ENCODE results near the gene RNASE7.
A peak's percentile ranks its signal among the peaks of the same experiment; 100 is the strongest.
"Not testable (repeated sequence)": the region's sequence is repeated elsewhere in the genome, so short reads cannot be mapped to it uniquely, and the experiment has no call there.

RNASE7 gene

DNA sequence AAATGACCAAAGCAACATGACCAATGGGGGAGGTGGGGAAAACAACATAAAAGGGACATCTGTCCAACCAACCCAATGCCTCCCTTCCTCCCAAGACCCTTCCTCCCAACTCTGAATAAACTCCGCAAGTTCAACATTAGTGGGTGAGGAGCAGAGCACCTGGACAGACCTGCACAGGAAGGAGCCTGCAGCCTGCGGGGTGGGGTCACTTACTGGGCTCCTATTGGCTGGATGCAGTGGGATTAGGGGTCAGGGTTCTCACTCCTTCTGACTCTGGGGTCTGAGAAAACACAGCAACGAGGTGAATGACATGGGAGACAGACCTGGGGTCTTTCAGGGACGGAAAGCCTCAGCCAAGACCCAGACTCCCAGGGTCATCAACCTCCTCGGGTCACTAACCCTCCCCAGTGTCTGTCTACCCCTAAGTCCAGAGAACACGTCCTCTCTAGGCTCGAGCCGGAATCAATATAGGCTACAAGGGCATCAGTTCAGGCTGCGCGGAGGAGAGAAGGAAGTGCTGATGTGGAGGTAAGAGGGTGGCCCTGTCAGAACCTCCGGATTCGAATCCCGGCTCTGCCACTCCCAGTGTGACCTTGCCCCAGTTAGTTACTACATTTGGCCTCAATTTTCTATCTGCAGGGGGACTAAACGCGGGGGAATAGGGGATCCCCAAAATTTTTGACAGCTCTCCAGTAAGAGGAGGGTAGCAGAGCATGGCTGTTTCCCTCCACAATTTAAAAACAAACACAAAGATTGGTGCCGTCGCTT is 18.2 kb upstream of the RNASE7 start:
- DNase-seq = no peak

DNA sequence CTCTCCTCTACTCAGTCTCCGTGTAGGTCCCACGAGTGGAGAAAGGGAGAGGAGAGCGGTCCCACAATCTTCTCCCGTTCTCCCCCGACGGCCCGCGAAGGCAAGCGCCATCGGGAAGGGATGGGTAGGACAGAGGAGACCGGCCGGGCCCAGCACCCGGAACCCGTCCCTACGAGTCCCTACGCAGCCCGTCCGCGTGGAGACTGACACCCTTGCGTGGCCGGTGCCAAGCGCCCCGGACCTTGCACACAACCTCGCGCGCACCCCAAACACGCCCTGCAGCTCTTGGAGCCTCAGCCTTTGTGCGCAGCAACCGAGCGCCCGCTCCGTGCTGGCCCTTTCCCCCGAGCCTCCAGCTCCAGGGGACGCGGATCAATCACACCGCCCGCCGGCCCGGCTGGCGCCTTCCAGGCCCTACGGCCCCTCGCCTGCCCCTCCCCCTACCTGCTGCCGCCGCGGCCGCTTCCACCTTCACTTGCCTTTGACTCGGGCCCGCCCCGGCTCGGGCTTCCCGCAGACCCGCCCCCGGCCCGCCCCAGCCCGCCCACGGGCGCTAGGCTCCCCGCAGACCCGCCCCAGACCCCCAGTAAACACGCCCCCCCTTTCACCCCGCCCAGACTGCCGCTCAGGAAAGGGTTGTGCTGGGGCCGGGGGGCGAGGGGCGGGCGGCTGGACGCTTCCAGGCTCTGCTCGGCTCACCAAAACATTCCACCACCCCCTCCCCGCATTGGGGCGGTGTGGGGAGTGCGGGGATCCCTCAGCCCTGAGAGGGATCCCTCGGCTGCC is 17.4 kb upstream of the RNASE7 start, which contains the start of gene NDRG2:
Gene NDRG2 (minus strand): TSS at position 477 of the 786 bp plus-strand sequence. CDS start 1,746 bp downstream, outside the sequence.
- peak; percentile 89 for DNase-seq

DNA sequence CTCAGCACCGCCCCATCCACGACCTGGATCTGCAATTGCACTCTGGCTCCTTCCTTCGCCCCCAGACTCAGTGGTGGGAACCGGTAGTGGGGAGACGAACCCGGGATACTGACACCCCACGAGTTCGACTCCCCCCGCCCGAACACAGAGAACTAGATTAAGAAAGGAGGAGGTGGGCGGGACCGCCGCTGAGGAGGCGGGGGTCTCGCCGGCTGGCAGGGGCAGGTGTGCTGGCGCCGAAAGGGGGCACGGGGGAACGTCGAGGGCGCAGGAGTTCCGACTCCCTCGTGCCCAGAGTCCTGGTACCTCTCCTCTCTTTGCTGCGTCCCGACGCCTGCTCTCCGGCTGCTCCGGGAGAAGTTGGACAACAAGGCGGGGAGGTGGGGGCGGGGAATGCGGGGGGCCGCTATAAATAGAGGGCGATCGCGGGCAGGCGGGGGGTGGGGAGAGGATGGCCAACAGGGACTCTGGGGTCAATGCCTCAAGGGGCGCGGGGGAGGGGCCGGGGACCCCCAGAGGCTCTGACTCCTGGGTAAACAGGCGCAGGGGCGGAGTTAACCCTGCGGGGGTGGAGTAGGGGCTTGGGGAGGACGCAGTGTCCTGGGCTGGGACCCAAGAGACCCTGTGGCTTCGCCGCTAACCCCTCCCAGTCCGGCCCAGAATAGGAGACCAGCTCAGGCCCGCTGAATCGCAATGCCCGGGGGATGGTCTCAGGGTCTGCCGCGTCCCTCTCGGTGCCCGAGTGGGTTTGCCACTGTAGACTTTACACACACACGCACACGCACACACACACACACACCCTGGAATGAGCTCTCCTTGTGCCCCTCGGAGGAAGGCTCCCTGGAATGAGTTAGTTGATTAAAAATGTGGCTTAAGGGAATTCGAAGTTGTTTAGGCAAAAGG is 16.5 kb upstream of the RNASE7 start:
- no peak for DNase-seq

DNA sequence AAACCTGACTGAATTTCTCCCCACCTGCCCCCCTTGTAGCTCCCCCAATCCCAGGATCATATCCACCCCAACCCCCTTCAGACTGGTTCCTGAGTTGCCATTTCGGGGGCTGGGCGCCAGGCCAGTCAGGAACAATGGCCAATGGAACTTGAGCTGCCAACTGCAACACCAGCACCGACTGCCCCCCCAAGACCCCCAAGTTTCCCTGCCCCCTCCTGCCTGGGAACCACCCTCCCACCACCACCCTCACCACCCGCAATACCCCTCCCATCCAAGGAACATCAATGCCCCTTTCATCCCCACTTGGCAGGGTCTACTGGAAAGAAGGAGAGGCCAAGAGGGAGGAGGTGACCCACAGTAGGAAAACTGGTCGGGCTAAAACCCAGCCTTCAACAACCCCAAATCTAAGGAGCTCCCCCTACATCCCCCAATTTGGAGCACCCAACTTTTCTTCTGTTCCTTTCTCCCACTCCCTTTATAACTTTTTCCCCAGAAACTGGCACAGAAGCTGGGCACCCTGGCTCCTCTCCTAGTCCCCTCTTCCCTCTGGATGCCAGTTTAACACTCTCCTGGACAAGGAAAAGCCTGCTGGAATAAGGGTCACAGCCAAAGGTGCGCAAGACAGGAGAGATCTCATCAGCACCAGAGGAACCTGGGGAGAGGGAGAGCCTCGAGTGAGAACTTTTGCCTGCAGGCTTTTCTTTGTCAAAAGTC is 15.7 kb upstream of the RNASE7 start:
- DNase-seq = no peak

DNA sequence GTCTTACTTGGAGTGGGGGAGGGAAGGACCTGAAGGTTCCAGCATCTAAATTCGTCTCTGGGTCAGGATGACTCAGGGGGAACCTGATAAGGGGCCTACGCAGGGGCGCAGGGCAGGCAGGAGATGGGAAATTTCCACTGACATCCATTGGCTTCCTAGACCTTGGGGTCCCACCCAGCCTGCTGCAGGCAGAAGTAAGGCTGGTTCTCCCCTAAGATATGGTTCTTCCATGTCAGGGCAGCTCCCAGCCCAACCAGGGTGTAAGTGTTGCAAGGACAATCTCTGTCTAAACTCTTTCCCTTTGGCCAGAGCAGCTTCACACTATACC is 15.2 kb upstream of the RNASE7 start:
- DNase-seq = no peak

DNA sequence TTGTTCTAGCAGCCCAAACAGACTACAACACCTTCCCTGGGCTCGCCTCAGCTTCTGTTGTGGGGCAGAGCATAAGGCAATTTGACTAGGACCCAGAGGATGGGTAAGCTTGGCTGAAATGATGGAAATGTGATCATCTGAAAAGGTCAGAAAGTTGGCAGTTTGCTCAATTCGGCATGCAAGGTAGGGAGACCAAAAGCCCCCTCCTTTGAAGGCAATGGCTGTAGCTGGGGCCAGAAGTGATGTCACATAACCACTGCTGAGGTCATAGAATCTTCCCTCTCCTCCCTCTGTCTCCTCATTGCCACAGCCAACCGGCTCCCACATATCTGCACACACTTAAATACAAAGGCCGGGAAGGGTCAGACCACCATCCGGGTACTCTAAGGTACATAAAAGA is 12.2 kb upstream of the RNASE7 start, which contains the start of gene TPPP2:
Gene TPPP2 (plus strand): TSS at position 301 of the 400 bp plus-strand sequence. CDS start 365 bp downstream, outside the sequence.
- DNase-seq = no peak

DNA sequence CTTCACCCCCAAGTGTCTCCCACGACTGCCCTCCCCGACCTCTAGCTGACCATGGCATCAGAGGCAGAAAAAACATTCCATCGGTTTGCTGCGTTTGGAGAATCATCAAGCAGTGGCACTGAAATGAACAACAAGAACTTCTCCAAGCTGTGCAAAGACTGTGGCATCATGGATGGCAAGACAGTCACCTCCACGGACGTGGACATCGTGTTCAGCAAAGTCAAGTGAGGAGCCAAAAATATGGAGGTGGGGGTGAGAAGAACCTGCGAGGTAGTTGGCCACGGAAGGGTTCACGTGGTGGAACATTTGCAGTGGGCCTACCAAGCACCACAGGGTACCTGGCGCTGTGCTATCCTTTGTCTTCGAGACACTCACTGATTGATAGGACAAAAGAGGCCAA is 11.6 kb upstream of the RNASE7 start:
- DNase-seq = no peak

DNA sequence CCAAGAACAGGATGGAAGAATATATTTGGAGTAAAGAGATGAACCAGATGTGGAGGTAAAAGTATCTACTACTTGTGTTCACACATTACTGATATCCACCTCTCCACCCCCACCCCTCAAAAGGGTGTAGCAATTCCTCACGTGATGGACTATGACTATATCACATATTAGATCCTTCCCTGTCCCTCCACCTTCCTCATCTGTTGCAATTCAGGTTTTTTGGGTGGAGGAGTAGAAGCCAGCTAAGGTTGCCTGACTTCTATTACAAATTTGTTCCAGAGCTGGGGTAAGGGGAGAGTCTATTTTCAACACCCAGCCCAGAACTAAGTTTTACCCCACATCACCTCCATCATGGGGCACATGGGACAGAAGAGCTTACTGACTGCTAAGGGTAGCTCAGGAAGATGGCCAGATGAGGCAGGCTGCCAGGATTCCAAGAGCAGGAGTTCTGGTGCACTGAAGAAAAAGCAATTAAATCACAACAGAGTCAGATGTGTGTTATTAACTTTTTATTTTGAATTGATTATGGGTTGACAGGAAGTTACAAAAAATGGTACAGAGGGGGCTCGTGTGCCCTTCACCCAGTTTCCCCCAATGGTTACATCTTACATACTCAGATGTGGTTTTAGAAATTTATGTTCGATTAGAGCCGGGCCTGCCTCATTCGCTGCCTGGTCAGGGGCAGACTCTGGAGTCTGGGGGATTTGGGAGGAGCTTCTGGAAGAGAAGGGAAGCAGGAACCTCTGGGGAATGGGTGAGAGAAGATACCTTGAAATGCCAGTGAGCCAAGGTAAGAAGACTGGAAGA is 9.6 kb upstream of the RNASE7 start:
- no peak for DNase-seq

DNA sequence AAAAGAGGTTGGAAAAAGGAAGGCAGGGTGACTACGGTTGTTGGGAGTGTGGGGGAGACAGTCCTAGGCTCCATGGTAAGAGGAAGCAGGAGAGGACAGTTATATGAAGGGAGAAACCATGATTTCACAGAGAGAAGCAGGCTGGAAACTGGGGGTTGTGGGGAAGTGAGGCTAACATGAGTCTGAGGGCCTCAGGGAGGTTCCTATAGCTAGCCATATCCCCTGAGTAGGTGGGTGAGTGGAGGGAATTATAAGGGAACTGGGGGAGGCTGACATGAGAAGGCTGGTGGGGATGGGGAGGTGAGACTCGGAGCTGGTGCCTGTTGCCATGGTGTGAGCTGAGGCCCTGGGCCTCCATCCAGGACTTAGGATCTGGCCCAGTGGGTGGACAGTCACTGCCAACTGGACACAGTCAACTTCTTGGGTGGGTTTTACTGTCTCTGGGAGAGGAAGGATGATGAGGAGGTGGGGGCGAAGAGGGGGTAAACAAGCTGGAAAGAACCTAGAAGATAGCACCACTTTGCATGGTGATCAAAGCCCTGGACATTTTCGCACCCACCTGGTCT is 8.9 kb upstream of the RNASE7 start:
- DNase-seq = no peak

DNA sequence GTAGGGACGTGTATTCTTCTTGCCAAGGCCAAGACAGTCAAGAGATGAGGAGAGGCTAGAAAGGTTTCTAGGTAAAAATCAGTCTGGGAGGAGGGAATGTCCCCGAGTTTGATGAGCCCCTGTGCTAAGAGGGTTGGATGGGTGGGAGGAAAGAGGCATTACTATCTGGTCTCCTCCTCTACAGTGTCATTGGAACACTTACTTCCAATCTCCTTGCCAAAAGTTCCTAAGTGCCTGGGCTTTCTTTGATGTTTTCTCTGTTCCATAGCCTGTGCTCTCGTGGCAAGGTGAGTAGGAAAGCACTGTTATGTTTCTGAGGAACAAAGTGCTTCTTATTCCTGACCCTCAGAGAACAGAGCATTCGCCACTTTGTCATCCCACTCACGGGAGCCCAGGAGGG is 7.5 kb upstream of the RNASE7 start, which contains the start of gene RNASE13:
Gene RNASE13 (minus strand): TSS at position 101 of the 400 bp plus-strand sequence. CDS start 519 bp downstream, outside the sequence.
- DNase-seq = no peak

DNA sequence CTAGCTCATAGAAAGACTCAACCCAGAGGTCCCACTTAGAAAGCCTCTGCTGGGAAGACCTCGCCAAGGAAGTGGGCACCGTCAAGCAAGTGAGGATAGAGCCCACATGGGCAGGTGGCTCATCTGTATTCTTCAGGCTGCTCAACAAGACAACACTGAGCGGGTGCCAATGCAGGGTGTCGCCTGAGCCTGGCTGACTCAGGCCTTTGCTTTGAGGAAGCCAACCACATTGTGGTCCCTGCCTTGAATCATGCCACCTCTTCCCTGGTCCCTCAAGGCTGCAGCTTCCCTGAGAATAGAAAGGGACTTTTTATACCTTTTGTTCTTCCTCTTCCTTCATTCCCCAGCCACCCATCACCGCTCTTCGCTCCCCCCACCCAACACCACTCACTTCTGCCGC is 5.4 kb upstream of the RNASE7 start:
- no peak for DNase-seq

DNA sequence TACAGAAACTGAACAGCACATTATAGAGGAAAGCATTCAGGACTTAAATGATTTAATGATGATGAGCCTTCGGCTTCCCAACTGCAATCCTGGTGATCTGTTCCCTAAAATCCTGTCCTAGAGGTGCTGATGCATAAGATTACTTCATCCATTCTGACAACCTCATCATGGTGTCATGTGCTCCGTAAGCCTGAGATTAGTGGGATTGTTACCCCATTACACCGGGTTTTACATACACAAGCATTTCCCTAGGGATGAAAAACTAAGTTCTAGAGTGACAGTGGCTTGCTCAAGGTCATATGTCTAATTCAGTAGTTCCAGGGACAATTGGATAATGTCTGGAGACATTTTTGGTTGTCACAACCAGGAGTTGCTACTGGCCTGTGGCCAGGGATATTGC is 5.0 kb upstream of the RNASE7 start:
- DNase-seq = no peak

DNA sequence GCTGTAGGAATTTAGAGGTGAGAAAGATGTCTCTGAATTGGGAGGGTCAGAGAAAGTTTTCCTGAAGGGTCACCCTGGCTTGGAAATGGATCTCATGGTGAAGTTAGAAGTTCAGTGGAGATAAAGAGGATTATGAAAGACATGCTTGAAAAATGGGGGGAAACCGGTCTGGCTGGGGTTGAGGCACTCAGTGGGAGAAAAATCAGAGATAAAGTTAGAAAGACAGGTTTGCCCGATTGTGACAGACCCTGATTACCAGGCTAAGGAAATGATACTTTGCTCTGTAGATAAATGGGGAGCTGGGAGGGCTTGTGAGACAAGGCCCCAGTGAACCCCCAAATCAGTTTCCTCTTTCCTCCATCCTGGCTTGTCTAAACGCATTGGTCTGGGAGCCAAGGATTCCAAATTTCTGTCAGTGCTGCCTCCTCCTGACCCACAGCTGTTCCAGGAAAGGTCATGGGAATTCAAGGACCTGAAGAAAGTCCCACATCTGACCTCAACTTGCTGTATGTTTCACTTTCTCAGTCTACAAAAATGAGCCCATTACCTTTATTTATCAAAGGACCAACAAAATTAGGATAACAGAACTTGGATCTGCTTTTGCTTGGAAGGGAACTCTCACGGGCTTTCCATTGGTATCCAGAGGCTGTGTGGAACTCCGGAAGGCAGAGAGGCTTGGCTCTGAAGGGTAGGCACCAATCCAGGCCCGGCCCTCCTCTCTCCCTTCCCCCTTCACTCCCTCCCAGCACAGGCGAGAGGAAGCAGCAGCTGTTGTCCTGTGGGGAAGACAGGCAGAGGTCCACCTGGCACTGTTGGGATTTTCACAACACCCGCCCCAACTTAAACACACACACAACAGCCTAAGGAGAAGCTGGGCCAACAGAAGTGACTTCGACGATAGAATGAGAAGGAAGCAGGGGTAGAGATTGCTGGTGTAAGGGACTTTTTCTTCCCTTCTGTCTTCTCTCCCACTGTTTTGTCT is 3.4 kb upstream of the RNASE7 start:
- peak; percentile 57 for DNase-seq

DNA sequence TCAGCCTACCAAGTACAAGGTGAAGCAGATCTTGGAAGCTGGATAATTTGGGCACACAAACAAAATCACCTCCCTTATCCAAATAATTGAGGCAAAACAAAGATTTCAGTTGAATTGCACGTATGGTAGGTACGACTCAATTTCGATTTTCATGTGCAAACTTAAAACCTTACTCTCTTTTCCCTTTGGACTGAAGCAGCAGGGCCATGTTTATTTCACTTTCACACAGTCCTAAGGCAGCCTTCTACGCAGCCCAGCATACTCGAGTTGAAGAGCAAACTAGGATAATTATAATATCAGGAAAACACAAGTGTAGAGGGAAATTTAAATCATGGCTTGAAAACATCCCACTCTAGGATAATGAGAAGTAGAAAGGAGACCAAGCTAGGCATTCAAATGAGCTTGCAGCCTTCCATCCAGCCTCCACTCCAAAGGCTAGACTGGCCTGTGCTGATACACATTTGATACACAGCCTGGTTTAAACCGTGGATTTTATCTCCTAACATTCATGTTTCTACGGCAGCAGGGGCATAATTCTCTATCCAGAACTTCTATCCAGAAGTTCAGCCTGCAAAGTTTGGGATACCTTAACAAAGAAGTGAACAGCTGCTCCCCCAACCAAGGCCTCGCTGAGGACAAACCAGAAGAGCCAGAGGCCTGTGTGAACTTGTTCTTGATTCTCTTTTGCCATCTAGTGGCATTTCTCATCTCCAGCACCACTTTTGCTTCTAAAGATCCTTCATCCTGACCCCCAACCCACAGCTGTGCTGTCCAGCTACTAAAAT is 2.4 kb upstream of the RNASE7 start:
- peak; percentile 57 for DNase-seq

DNA sequence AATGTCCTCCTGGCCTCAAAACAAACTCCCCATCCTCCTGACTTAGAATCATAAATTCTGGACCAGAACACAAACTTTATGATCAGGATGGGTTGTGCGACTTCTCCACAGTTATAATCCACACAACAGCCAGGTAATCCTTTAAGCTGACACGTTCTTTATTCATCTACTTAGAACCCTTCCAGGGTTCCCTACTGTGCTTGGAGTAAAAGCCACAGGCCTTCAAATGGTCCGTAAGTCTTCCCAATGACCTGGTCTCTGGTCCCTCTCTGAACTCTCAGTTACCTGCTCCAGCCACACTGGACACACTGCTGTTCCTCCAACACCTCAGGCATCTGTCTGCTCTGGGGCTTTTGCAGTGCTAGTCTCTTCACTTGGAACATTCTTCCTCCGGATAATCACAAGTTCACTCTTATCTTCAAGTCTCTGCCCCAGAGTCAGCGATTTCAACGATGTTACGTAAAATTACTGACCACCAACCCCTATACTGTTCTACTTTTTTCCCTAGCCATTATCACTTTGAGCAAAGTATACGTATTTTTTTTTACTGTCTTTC is 1.7 kb upstream of the RNASE7 start:
- no peak for DNase-seq

DNA sequence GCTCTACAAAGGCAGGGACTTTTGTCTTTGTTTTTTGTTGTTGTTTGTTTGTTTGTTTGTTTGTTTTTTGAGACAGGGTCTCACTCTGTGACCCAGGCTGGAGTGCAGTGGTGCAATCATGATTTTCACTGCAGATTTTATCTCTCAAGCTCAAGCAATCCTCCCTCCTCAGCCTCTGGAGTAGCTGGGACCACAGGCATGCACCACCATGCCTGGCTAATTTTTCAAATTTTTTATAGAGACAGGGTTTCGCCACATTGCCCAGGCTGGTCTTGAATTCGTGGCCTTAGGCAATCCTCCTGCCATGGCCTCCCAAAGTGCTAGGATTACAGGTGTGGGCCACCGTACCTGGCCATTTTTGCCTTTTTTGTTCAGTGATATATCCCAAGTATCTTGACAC is 1.2 kb upstream of the RNASE7 start:
- not testable (repeated sequence) for DNase-seq

DNA sequence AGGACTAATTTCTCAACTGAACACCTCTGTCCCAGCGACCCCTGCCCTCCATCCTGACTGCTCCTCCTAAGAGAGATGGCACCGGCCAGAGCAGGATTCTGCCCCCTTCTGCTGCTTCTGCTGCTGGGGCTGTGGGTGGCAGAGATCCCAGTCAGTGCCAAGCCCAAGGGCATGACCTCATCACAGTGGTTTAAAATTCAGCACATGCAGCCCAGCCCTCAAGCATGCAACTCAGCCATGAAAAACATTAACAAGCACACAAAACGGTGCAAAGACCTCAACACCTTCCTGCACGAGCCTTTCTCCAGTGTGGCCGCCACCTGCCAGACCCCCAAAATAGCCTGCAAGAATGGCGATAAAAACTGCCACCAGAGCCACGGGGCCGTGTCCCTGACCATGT is 756 bp downstream of the RNASE7 start:
- DNase-seq = no peak

DNA sequence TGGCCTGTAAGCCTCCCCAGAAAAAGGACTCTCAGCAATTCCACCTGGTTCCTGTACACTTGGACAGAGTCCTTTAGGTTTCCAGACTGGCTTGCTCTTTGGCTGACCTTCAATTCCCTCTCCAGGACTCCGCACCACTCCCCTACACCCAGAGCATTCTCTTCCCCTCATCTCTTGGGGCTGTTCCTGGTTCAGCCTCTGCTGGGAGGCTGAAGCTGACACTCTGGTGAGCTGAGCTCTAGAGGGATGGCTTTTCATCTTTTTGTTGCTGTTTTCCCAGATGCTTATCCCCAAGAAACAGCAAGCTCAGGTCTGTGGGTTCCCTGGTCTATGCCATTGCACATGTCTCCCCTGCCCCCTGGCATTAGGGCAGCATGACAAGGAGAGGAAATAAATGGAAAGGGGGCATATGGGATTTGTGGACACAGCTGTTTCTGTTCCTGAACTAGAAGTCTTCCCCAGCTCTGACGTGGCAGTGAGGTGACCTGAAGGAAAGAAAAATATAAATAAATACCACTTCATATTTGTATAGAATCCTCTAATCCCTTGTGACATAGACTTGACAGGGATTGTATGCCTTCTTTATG is 1.3 kb downstream of the RNASE7 start:
- no peak for DNase-seq

All from NCI-H2171 (cell line).